HepG2 (cell line): ENCODE measurements around the gene SLC22A9. TPM values are rescaled to one million over a fixed set of nuclear protein-coding genes. Genes with fewer than 3 reads are reported as not detected.

ENCODE experiments used
- ATAC-seq: fragments of 200-7000 bp; cut with Tn5 transposase; 3 replicates; pipeline ENCODE4 v1.9.1; 2020; ENCODE audit warnings: mild to moderate bottlenecking, moderate library complexity
- BruUV-seq: library from RNA; stranded (reverse); fragments of 400-500 nt; replicated peaks from 2 replicates; lab custom pipeline; 2021; lab: Mats Ljungman, UMichigan
- CTCF ChIA-PET: fragments of 300-600 bp; formaldehyde crosslinking; extraction: SDS; loops from one replicate; lab custom pipeline; 2021; ENCODE audit warnings: low total read pairs, inconsistent platforms, low intra/inter-chr PET ratio; lab: Yijun Ruan, JAX
- POLR2A ChIA-PET: fragments of 350-600 bp; sonication (Branson Sonifier 250); formaldehyde crosslinking; loops from one replicate; lab custom pipeline; 2020; ENCODE audit warnings: antibody characterized with exemption, inconsistent platforms; lab: Yijun Ruan, JAX
- DNase-seq: peaks from one replicate; pipeline ENCODE4 v3.0.0-alpha.2; 2015; ENCODE audit warnings: low spot score
- FAIRE-seq: peaks from 3 replicates; lab custom pipeline; 2011; peaks lifted over from hg19 to GRCh38; lab: Jason Lieb, UNC
- H2AFZ ChIP-seq: one replicate; pipeline ENCODE4 v1.6.1; 2011; ENCODE audit warnings: low read length, inconsistent platforms
- H3K27ac ChIP-seq: fragments of 300-600 bp; 3 replicates; pipeline ENCODE4 v1.8.0; 2011; ENCODE audit warnings: mixed run types, mild to moderate bottlenecking, mixed read lengths, low read length, inconsistent platforms; ENCODE audit not compliant: insufficient read depth; ENCODE audit errors: extremely low read length
- H3K27me3 ChIP-seq, 2 experiments: fragments of 200-600 bp in 1 of 2; 2 replicates in 1 of 2; 3 replicates in 1 of 2; pipeline versions ENCODE4 v1.6.0 to v1.8.0; 2011; ENCODE audit warnings: low read length in 2 of 2, mild to moderate bottlenecking in 2 of 2, moderate library complexity in 2 of 2, inconsistent platforms in 1 of 2; ENCODE audit not compliant: insufficient read depth in 2 of 2, control insufficient read depth in 1 of 2
- H3K36me3 ChIP-seq, 2 experiments: fragments of 200-600 bp in 1 of 2; replicated peaks in 1 of 2; 2 replicates in 1 of 2; 3 replicates in 1 of 2; pipeline versions ENCODE4 v1.5.1 to v1.8.0; 2011; ENCODE audit warnings: low read length in 2 of 2, inconsistent platforms in 1 of 2; ENCODE audit not compliant: insufficient read depth in 2 of 2, control insufficient read depth in 1 of 2
- H3K4me1 ChIP-seq: 2 replicates; pipeline ENCODE4 v1.5.1; 2012; ENCODE audit warnings: low read length, inconsistent platforms; ENCODE audit not compliant: insufficient read depth
- H3K4me2 ChIP-seq: 2 replicates; pipeline ENCODE4 v1.6.0; 2011; ENCODE audit warnings: low read depth, low read length, inconsistent platforms
- H3K4me3 ChIP-seq, 3 experiments: fragments of 200-600 bp in 1 of 3; sonication (generic), shearing (Covaris generic) in 1 of 3; replicated peaks in 1 of 3; 2 replicates each; pipeline ENCODE4 v1.5.1; 2011 to 2016; ENCODE audit warnings: low read length in 3 of 3, inconsistent platforms in 2 of 3, low read depth in 2 of 3, mild to moderate bottlenecking in 2 of 3, control low read depth in 1 of 3, mixed read lengths in 1 of 3; ENCODE audit not compliant: insufficient read depth in 1 of 3
- H3K79me2 ChIP-seq: one replicate; pipeline ENCODE4 v1.6.1; 2011; ENCODE audit warnings: low read length, inconsistent platforms; ENCODE audit not compliant: insufficient read depth
- H3K9ac ChIP-seq: 2 replicates; pipeline ENCODE4 v1.6.0; 2011; ENCODE audit warnings: mild to moderate bottlenecking, low read depth, low read length, inconsistent platforms; ENCODE audit not compliant: insufficient read depth
- H3K9me3 ChIP-seq: 2 replicates; pipeline ENCODE4 v1.5.1; 2012; ENCODE audit warnings: mild to moderate bottlenecking, low read length
- H4K20me1 ChIP-seq: 2 replicates; pipeline ENCODE4 v1.6.0; 2011; ENCODE audit warnings: inconsistent platforms, mild to moderate bottlenecking, low read length, moderate library complexity; ENCODE audit not compliant: insufficient read depth
- ATF1 ChIP-seq: IDR thresholded peaks from 2 replicates; pipeline ENCODE4 v1.6.1; 2016; ENCODE audit warnings: mild to moderate bottlenecking, control low read depth
- CENPT ChIP-seq: sonication (generic); formaldehyde crosslinking; IDR thresholded peaks from 2 replicates; pipeline ENCODE4 v1.8.0; 2022; ENCODE audit warnings: low read depth, mild to moderate bottlenecking, moderate library complexity, missing genetic modification reagents
- EEA1 ChIP-seq: sonication (generic); formaldehyde crosslinking; IDR thresholded peaks from 2 replicates; pipeline ENCODE4 v1.5.1; 2020; ENCODE audit warnings: mild to moderate bottlenecking, missing genetic modification reagents, borderline replicate concordance
- RFX3 ChIP-seq: IDR thresholded peaks from 2 replicates; pipeline ENCODE4 v1.6.1; 2016; ENCODE audit warnings: missing biosample characterization, missing genetic modification reagents
- RORA ChIP-seq: sonication (generic); formaldehyde crosslinking; IDR thresholded peaks from 2 replicates; pipeline ENCODE4 v1.5.0; 2020; ENCODE audit warnings: mild to moderate bottlenecking, missing genetic modification reagents, moderate library complexity
- RXRB ChIP-seq: IDR thresholded peaks from 2 replicates; pipeline ENCODE4 v1.6.1; 2016; ENCODE audit warnings: borderline replicate concordance, missing genetic modification reagents, missing compliant biosample characterization
- SIX1 ChIP-seq: sonication (generic); formaldehyde crosslinking; IDR thresholded peaks from 2 replicates; pipeline ENCODE4 v1.4.0; 2020; ENCODE audit warnings: missing genetic modification reagents, borderline replicate concordance
- ZNF232 ChIP-seq: sonication (generic); formaldehyde crosslinking; IDR thresholded peaks from 2 replicates; pipeline ENCODE4 v1.4.0; 2020; ENCODE audit warnings: missing genetic modification reagents, borderline replicate concordance
- ZNF274 ChIP-seq: sonication (generic); formaldehyde crosslinking; IDR thresholded peaks from 2 replicates; pipeline ENCODE4 v1.5.1; 2020; ENCODE audit warnings: mild to moderate bottlenecking, missing genetic modification reagents
- ZNF652 ChIP-seq: IDR thresholded peaks from 2 replicates; pipeline ENCODE4 v1.6.1; 2016; ENCODE audit warnings: low read depth, borderline replicate concordance
- WGBS: methylation state at CpG from one replicate; pipeline ENCODE4 v1.1.6; 2017; ENCODE audit warnings: low lambda C conversion rate; 5-methylcytosine and 5-hydroxymethylcytosine counted together
- in situ Hi-C: cut with HindIII; loops from 2 replicates; pipeline ENCODE4 v1.10.0; 2017; ENCODE audit warnings: low pct_unique_long_range_greater_than_20kb; ENCODE audit not compliant: extremely low pct_ligation_motif_present
- intact Hi-C: fragments of 100-400 bp; cut with micrococcal nuclease; formaldehyde crosslinking; loops from one replicate; pipeline ENCODE4 v1.10.0; 2022; ENCODE audit not compliant: unreplicated experiment
- polyA plus RNA-seq, 8 experiments: library from polyadenylated mRNA; depleted of rRNA in 3 of 8; stranded (reverse) in 7 of 8; unstranded in 1 of 8; fragments of >200 nt; fragmentation: Illumina TruSeq in 4 of 8; extraction: Trizol in 4 of 8; gene quantifications; 2 replicates each; pipeline versions ENCODE4 v1.2.1 to v1.2.3, GENCODE V29; 2011 to 2016; ENCODE audit warnings: low read depth in 4 of 8, missing spikeins in 1 of 8, mixed read lengths in 1 of 8; ENCODE audit not compliant: insufficient read depth in 1 of 8
- total RNA-seq, 5 experiments: library from RNA; depleted of rRNA; stranded (reverse); fragments of >200 nt; fragmentation: Illumina TruSeq; extraction: Trizol; gene quantifications; 2 replicates each; pipeline ENCODE4 v1.2.3, GENCODE V29; 2016; ENCODE audit warnings: low read depth in 1 of 5
- TF ChIP-seq, protein P1 (sequence below): sonication (generic); formaldehyde crosslinking; IDR thresholded peaks from 2 replicates; pipeline ENCODE4 v1.8.0; 2023; ENCODE audit warnings: mild to moderate bottlenecking, missing genetic modification reagents
- TF ChIP-seq, protein P2 (sequence below): sonication (generic); formaldehyde crosslinking; IDR thresholded peaks from 2 replicates; pipeline ENCODE4 v1.9.0; 2021; ENCODE audit warnings: missing genetic modification reagents, borderline replicate concordance
- TF ChIP-seq, protein P3 (sequence below): sonication (generic); formaldehyde crosslinking; IDR thresholded peaks from 2 replicates; pipeline ENCODE4 v1.4.0; 2020; ENCODE audit warnings: mild to moderate bottlenecking, missing genetic modification reagents, borderline replicate concordance
- TF ChIP-seq, protein P4 (sequence below): sonication (generic); formaldehyde crosslinking; IDR thresholded peaks from 2 replicates; pipeline ENCODE4 v1.5.0; 2020; ENCODE audit warnings: missing genetic modification reagents
- TF ChIP-seq, protein P5 (sequence below): sonication (generic); formaldehyde crosslinking; IDR thresholded peaks from 2 replicates; pipeline ENCODE4 v1.5.0; 2020; ENCODE audit warnings: missing genetic modification reagents

The SLC22A9 gene
- total and polyA plus RNA-seq, 2 of the 13 experiments (the other 11 are each of a cell fraction or from before 2014, with no cell fraction given), result 4.0 to 11.7 TPM

DNA sequence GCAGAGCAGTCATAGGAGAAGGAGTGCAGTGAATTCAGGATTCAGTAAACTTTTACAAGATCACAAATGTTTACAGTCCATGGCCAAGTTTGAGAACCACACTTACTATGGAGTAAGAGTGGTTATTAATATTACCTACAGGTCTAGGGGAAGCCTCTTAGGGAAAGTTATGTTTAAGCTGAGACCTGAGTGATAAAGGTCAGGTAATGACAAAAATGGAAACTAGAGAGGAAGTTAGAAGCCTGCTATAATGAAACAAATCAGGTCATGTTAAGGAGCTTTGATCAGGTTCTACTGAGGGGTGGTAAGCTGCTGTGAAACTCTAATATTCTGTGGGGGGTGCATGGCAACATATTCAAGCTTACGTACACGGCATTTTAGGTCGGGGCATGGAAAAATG lies 32.5 kb upstream of the SLC22A9 start:
- Histone ChIP-seq H3K79me2 (no peaks in the 10 kb centered on the region), H3K36me3 (no peaks in the 10 kb centered on the region), H3K9ac (no peak overlapping the region), H3K4me3 (no peak overlapping the region), H3K27me3 (no peaks in the 10 kb centered on the region), H4K20me1 (no peaks in the 10 kb centered on the region), H3K27ac (no peak overlapping the region), H3K9me3 (no peaks in the 10 kb centered on the region), H3K4me1 (no peaks in the 10 kb centered on the region), H3K4me2 (no peak overlapping the region), H2AFZ (no peak overlapping the region)
- WGBS, result 54% methylated on average over 3 of the region's 3 CpGs
- no peak for ATAC-seq
- TF ChIP-seq, protein P1, sequence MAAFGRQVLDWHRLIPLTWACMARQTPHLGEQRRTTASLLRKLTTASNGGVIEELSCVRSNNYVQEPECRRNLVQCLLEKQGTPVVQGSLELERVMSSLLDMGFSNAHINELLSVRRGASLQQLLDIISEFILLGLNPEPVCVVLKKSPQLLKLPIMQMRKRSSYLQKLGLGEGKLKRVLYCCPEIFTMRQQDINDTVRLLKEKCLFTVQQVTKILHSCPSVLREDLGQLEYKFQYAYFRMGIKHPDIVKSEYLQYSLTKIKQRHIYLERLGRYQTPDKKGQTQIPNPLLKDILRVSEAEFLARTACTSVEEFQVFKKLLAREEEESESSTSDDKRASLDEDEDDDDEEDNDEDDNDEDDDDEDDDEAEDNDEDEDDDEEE (CRISPR knock-in tag), result no peak
- TF ChIP-seq ZNF652 (CRISPR knock-in tag), result no peak
- TF ChIP-seq EEA1, result no peak
- no peak for TF ChIP-seq ZNF232 (CRISPR knock-in tag)
- no peak for TF ChIP-seq RFX3
- no peak for TF ChIP-seq RXRB (CRISPR knock-in tag)
- TF ChIP-seq, protein P2, sequence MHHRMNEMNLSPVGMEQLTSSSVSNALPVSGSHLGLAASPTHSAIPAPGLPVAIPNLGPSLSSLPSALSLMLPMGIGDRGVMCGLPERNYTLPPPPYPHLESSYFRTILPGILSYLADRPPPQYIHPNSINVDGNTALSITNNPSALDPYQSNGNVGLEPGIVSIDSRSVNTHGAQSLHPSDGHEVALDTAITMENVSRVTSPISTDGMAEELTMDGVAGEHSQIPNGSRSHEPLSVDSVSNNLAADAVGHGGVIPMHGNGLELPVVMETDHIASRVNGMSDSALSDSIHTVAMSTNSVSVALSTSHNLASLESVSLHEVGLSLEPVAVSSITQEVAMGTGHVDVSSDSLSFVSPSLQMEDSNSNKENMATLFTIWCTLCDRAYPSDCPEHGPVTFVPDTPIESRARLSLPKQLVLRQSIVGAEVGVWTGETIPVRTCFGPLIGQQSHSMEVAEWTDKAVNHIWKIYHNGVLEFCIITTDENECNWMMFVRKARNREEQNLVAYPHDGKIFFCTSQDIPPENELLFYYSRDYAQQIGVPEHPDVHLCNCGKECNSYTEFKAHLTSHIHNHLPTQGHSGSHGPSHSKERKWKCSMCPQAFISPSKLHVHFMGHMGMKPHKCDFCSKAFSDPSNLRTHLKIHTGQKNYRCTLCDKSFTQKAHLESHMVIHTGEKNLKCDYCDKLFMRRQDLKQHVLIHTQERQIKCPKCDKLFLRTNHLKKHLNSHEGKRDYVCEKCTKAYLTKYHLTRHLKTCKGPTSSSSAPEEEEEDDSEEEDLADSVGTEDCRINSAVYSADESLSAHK (CRISPR knock-in tag), result no peak
- TF ChIP-seq, protein P3, sequence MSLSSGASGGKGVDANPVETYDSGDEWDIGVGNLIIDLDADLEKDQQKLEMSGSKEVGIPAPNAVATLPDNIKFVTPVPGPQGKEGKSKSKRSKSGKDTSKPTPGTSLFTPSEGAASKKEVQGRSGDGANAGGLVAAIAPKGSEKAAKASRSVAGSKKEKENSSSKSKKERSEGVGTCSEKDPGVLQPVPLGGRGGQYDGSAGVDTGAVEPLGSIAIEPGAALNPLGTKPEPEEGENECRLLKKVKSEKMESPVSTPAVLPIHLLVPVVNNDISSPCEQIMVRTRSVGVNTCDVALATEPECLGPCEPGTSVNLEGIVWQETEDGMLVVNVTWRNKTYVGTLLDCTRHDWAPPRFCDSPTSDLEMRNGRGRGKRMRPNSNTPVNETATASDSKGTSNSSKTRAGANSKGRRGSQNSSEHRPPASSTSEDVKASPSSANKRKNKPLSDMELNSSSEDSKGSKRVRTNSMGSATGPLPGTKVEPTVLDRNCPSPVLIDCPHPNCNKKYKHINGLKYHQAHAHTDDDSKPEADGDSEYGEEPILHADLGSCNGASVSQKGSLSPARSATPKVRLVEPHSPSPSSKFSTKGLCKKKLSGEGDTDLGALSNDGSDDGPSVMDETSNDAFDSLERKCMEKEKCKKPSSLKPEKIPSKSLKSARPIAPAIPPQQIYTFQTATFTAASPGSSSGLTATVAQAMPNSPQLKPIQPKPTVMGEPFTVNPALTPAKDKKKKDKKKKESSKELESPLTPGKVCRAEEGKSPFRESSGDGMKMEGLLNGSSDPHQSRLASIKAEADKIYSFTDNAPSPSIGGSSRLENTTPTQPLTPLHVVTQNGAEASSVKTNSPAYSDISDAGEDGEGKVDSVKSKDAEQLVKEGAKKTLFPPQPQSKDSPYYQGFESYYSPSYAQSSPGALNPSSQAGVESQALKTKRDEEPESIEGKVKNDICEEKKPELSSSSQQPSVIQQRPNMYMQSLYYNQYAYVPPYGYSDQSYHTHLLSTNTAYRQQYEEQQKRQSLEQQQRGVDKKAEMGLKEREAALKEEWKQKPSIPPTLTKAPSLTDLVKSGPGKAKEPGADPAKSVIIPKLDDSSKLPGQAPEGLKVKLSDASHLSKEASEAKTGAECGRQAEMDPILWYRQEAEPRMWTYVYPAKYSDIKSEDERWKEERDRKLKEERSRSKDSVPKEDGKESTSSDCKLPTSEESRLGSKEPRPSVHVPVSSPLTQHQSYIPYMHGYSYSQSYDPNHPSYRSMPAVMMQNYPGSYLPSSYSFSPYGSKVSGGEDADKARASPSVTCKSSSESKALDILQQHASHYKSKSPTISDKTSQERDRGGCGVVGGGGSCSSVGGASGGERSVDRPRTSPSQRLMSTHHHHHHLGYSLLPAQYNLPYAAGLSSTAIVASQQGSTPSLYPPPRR (CRISPR knock-in tag), result no peak
- TF ChIP-seq SIX1 (CRISPR knock-in tag), result no peak
- TF ChIP-seq, protein P4, sequence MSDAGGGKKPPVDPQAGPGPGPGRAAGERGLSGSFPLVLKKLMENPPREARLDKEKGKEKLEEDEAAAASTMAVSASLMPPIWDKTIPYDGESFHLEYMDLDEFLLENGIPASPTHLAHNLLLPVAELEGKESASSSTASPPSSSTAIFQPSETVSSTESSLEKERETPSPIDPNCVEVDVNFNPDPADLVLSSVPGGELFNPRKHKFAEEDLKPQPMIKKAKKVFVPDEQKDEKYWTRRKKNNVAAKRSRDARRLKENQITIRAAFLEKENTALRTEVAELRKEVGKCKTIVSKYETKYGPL (CRISPR knock-in tag), result no peak
- TF ChIP-seq CENPT (CRISPR knock-in tag), result no peak
- TF ChIP-seq, protein P5, sequence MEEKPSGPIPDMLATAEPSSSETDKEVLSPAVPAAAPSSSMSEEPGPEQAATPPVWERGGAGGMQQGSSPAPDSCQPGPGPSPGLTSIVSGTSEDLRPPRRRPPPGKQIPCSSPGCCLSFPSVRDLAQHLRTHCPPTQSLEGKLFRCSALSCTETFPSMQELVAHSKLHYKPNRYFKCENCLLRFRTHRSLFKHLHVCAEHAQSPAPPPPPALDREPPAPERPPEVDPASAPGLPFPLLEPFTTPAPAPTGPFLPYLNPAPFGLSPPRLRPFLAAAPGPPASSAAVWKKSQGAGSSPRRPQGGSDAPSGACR (CRISPR knock-in tag), result no peak
- no peak for TF ChIP-seq RORA (CRISPR knock-in tag)
- no peak for TF ChIP-seq ZNF274 (CRISPR knock-in tag)
- no peak for TF ChIP-seq ATF1 (CRISPR knock-in tag)
- ChIA-PET POLR2A (no interaction called here), CTCF (no interaction called here)
- no TSS peak for BruUV-seq
- FAIRE-seq, result no peak
- no peak for DNase-seq
- intact Hi-C loops (no loop called here), in situ Hi-C loops (no loop called here)
